HG02759 (cell line): Measurements from ENCODE around the gene OSTC.

ENCODE experiments used
- ATAC-seq: cut with Tn5 transposase; IDR thresholded peaks from one replicate; pipeline ENCODE4 v1.9.1; 2021; ENCODE audit warnings: mild to moderate bottlenecking, moderate library complexity; ENCODE audit not compliant: unreplicated experiment

Gene OSTC

GRCh38 chr4:108644237-108644636 lies 6.2 kb upstream of the OSTC start:
- no peak for ATAC-seq

GRCh38 chr4:108646706-108647105 lies 3.7 kb upstream of the OSTC start:
- no peak for ATAC-seq

DNA sequence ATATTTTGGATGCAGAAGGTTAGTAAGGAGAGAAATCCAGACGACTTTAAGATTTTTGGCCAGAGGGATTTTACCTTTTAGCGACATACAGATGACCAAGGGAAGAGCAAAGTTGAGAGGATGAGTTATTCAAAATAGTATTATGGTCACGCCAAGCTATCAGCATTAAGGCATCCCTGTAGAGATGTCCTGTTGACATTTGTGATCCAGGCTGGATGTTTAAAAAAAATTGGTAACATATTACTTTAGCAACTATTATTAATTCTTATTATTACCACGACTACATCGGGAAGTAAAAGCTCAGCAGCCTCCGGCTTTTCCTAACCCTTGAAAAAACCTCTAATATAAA lies 562 bp upstream of the OSTC start:
- peak; percentile 18 for ATAC-seq

DNA sequence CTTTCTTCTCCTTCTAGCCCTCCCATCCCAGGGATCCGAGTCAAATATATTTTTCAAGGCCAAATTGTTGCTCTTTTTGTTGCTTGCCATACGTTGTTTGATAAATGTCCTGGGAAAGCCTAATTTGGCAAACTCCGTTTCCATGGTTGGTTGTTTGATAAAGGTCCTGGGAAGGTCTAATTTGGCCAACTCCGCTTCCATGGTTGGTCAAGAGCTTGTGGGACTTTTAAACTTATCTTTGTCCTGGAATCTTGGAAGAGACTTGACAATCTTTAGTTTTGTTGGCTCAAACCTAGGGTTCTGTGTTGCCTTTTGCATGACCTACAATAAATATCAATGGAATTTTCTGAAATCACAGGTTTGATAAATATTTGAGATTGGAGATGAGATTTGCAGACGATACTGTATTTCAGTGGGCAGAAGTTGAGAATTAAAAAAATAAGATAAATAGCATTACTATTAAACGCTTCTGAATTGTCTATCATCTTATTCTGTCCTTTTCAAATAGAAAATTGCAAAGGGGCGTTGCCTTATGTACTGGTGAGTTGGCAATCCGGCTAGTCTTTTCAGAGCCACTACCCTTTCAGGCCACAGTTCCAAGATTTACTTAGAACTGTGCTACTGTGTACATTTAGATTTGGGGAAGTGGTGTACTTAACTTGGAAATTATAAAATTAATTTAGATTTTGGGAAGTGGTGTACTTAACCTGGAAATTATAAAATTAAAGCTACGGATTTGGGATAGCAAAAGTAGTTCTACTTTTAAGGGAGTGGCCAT lies 804 bp downstream of the OSTC start:
- ATAC-seq = peak; percentile 0

- ATAC-seq = no peak
These were observed 12.2 kb downstream of the OSTC start for GRCh38 chr4:108662629-108663028.

DNA sequence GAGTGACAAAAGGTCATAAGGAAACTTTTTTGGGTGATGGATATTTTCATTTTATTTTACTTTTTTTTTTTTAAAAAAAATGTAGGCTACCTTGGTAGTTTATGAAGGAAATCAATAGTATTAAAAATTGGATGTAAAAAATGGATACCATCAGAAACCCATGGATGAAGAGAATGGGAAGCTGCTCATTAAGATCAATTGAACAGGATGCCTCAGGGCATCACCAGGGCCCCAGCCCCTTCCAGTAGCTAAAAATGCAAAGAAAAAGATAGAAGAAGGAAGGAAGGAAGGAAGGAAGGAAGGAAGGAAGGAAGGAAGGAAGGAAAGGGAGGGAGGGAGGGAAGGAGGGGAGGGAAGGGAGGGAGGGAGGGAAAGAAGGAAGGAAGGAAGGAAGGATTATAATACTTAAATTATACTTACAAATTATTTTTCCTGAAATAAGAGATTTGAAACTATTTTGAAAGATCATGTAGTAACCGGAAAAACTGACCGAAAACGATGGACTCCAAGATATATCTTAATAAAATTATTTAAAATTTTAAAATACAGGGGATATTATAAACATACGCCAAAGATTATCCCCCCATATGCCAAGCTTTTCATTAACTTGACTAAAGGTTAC lies 24.1 kb downstream of the OSTC start:
- ATAC-seq = no peak

DNA sequence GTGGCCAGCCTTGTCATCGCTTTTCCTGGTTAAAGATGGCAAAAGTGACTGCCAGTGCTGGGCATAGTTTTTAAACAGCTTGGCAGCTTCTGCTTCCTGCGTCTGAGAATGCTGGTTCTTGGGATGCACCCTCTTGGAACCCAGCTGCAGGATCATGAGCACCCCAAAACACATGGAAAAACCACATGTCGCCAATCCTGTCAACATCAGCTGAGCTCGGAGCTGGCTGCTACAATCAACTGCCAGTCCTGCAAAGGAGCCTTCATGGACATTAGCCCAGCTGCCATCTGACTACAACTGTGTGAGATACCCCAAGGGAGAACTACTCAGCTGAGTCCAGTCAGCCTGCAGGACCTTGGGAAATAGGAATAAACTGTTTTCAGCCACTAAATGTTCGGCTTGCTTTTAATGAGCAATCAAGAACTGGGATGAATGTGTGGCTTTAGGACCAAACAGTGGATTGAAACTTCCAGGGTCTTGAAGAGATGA lies 31.0 kb downstream of the OSTC start:
- no peak for ATAC-seq

GRCh38 chr4:108683479-108683878 lies 33.1 kb downstream of the OSTC start:
- no peak for ATAC-seq

DNA sequence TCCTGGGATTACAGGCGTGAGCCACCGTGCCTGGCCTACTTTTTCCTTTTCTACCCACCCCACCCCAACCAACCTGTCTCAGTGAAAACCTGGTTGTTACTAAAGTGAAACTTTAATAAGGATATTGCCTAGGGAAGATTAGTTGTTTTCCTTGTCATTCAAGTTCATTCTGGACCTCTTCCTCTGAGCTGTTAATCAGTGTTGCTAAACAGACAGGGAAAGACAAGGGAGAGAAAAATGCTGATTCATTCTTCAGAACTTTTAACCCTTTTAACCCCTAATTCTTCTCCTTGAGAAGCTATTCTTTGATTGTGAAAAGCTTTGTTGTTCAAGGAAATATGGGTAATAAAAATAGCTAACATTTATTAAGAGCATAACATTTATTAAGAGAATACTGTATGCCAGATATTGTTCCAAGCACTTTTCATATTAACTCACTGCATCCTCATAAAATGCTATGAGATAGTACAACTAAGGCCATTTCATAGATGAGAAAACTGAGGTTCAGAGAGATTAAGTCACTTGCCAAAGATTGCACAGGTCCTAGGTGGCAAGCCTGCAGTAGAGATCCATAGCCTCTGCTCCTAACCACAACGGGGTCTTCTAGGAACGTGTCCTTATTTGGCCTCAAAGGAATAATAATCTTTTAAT lies 34.8 kb downstream of the OSTC start:
- no peak for ATAC-seq

DNA sequence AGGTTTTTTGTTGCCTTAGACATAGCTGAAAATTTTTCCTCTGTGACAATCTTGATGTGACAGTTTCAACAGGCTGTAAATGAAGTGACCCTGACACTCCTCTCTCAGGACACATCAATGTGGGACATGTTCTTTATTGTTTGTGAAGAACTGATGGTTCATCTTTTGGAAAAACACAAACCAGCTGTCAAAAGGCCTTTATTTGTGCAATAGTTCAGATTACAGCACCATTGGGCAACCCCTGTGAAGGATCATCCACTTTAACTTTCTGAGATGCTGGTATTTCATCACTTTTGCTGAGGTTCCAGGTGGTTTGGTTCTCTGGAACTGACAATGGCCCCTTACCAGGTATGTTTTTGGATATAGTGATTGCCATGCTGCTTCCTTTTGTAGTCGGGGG lies 40.3 kb downstream of the OSTC start:
- no peak for ATAC-seq

DNA sequence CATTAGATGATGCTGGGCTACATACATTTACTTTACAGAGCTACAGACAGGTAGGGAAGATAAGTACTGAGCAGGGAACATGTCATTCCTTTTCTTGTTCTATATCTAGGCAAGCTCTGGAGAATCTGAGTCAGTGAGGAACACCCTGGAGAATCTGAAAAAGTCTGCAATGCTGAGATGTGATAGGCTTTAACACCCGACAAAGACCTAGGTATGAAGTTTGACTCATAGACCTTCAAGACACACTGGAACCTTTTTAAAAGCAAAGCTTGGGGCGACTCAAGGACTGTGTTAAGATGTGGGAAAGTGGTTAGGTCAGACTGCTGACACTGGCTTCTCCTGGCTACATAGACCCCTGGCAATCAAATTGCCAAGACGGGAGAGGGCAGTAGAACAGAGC lies 42.8 kb downstream of the OSTC start:
- ATAC-seq = no peak

GRCh38 chr4:108693819-108694218 lies 43.4 kb downstream of the OSTC start:
- ATAC-seq = no peak

DNA sequence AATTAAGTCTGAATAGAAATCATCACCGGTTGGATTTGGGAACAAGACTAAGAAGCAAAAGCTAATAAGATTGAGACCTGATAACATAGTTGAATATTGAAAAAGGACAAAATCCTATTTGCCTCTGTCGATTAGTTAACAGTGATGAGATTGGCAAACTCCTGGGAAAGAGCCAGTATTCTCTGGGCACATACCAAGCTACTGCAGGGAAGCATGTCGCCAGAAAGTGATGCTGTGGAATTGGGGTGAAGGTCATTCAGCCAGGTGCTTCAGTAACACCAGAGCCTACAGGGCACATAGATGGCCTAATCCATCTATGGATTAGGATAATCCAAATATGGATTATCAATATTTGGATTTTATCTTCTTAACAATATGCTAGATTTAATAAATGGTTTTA lies 44.0 kb downstream of the OSTC start:
- ATAC-seq = no peak

- ATAC-seq = no peak
These were observed 44.7 kb downstream of the OSTC start for GRCh38 chr4:108695062-108695461.

GRCh38 chr4:108696160-108696559 lies 45.8 kb downstream of the OSTC start:
- ATAC-seq = no peak

DNA sequence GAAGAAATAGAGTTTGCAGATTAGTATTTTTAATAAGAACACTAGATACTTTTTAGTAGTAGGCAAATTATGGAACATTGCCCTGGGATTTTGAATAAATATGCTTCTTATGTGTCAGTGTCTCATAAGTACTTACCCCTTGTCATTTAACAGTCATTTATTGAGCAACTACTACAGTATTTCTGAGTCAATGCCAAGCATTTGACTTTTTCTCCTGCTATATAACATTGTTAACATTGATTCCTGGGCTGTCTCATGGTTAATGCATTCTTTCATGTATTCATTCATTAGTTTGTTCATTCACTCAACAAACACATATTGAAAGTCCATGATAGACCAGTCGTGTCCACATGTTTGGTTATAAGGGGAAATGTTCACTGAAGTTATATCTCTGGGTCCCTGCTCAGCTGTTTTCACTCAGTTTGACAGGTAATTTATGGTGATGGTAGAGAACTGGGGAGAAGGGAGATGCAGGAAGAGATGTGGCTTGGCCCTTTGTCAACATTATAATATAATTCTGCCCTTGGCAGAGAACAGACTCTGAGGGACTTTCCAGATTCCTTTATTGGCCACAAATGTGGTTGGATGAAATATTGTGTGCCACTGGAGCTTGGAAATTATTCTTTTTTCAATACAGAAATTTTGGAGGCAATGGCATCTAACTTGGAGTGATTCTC lies 49.8 kb downstream of the OSTC start:
- ATAC-seq = no peak

GRCh38 chr4:108702960-108703359 lies 52.6 kb downstream of the OSTC start:
- no peak for ATAC-seq

GRCh38 chr4:108703370-108703769 lies 53.0 kb downstream of the OSTC start:
- ATAC-seq = no peak

- ATAC-seq = no peak
These were observed 53.6 kb downstream of the OSTC start for GRCh38 chr4:108703966-108704365.

- ATAC-seq = no peak
These were observed 55.9 kb downstream of the OSTC start for GRCh38 chr4:108706289-108706688.

DNA sequence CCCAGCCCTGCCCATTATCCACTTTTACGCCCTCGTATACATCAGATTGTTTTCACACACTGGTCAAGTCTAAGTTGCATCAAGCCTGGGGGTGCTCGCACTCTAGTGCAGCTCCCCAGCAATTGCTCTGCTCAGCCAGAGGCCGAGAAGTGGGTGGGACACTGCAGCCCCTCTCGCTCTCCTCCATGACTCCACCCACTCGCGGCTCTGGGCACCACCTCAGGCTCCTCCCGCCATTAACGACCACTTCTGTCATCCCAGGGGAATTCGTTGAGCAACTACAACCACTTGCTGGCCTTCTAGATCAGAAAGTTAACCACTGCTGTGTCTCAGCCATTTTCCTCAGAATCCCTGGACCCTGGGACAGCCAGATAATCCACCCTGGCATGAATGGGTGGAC lies 58.8 kb downstream of the OSTC start:
- ATAC-seq = no peak

- ATAC-seq = no peak
These were observed 59.3 kb downstream of the OSTC start for GRCh38 chr4:108709722-108710121.
